Embryonic facial prominence (tissue), 1 donor: ENCODE data around the gene SUCO.

ENCODE experiments used
- DNase-seq: peaks from one replicate; pipeline ENCODE4 v3.0.0-alpha.2; 2016; ENCODE audit errors: extremely low spot score

Gene SUCO

GRCh38 chr1:172647987-172648386 is 115.0 kb downstream of the SUCO start:
- DNase-seq: no peak

GRCh38 chr1:172650474-172651193 is 117.7 kb downstream of the SUCO start:
- no peak for DNase-seq

GRCh38 chr1:172653015-172653709 is 120.2 kb downstream of the SUCO start:
- no peak for DNase-seq

- no peak for DNase-seq
Observed at GRCh38 chr1:172654535-172654934, 121.6 kb downstream of the SUCO start.

- DNase-seq: no peak
Observed at GRCh38 chr1:172656576-172656975, 123.6 kb downstream of the SUCO start.

GRCh38 chr1:172657586-172657985 is 124.6 kb downstream of the SUCO start:
- no peak for DNase-seq

- no peak for DNase-seq
Observed at GRCh38 chr1:172658871-172659453, 126.0 kb downstream of the SUCO start, which contains the start of gene FASLG. TSS of gene FASLG (plus strand) at chr1:172659103. CDS start at chr1:172659202, 99 bp downstream.

GRCh38 chr1:172661107-172661506 is 128.2 kb downstream of the SUCO start:
- no peak for DNase-seq
